HG02885 (cell line): Measurements from ENCODE around the gene KAT14.
"Not testable (repeated sequence)": the region's sequence is repeated elsewhere in the genome, so short reads cannot be mapped to it uniquely, and the experiment has no call there.

Experiments
- ATAC-seq: cut with Tn5 transposase; IDR thresholded peaks from one replicate; pipeline ENCODE4 v1.9.1; 2021; ENCODE audit warnings: mild to moderate bottlenecking; ENCODE audit not compliant: unreplicated experiment, poor library complexity

The KAT14 gene, protein sequence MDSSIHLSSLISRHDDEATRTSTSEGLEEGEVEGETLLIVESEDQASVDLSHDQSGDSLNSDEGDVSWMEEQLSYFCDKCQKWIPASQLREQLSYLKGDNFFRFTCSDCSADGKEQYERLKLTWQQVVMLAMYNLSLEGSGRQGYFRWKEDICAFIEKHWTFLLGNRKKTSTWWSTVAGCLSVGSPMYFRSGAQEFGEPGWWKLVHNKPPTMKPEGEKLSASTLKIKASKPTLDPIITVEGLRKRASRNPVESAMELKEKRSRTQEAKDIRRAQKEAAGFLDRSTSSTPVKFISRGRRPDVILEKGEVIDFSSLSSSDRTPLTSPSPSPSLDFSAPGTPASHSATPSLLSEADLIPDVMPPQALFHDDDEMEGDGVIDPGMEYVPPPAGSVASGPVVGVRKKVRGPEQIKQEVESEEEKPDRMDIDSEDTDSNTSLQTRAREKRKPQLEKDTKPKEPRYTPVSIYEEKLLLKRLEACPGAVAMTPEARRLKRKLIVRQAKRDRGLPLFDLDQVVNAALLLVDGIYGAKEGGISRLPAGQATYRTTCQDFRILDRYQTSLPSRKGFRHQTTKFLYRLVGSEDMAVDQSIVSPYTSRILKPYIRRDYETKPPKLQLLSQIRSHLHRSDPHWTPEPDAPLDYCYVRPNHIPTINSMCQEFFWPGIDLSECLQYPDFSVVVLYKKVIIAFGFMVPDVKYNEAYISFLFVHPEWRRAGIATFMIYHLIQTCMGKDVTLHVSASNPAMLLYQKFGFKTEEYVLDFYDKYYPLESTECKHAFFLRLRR

DNA sequence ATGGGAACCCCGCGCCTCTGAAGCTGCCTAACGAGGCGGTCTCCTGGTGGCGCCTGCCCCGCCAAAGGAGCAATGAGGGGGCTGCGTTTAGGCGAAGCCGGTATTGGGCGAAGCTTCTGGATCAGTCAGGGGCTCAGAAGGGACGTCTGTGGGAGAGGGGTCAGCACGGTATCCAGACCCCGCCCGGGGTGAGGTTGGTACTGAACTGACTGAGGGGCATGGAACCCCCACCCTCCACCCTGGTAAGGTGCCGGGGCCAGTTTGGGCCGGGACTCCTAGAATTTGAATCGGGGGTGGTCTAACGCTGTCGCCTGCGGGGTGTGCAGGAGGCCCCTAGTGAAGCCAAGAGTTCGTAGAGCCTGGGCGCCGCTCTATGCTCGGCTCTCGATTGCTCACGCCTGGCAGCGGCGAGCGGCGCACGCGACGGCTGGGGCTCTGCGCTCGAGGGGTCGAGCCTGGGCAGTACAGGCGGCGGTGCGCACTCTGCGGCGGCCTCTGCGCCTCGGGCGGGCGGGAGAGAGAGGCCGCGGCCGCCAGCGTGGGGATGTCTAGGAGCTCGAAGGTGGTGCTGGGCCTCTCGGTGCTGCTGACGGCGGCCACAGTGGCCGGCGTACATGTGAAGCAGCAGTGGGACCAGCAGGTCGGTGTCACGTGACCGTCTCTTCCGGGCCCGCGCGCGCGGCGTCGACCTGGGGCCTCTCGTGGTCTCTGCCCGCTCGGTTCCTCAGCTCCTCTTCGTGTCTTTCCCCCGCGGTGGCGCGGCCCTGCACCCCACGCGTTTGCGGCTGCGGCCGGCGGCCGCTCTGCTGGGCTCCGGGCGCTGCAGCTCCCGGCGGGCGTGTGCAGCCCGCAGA, at the start of gene KAT14, which contains the start of gene PET117:
Gene KAT14, plus strand, starts transcription at position 452 of the 854 bp plus-strand sequence. CDS start 4,798 bp downstream, outside the sequence.
Gene PET117, plus strand, starts transcription at position 452 of the 854 bp plus-strand sequence. Its CDS starts 93 bp downstream, at position 545.
- ATAC-seq: peak; percentile 85

- ATAC-seq: not testable (repeated sequence)
These were observed 49.4 kb upstream of the KAT14 start for GRCh38 chr20:18088298-18088697.

- ATAC-seq: not testable (repeated sequence)
These were observed 48.8 kb upstream of the KAT14 start for GRCh38 chr20:18088841-18089240.

DNA sequence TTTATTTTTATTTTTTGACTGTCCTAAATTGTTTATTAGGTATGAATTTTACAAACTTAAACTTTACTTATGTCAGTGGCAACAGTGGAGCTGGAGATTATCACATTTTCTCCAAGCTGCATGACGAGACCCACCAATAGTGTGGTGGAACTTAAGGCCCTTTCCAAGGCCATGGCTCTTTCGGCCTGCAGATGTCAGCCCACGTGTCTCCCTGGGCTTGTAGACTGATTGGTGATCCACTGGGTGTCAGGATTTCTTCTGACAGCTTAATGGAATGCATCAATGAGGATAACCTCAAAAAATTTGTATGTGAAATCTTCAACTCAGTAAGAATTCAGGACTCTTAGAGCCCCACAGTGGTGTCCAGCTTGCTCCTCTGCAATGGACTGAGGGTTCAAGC, 47.6 kb upstream of the KAT14 start:
- ATAC-seq: no peak

DNA sequence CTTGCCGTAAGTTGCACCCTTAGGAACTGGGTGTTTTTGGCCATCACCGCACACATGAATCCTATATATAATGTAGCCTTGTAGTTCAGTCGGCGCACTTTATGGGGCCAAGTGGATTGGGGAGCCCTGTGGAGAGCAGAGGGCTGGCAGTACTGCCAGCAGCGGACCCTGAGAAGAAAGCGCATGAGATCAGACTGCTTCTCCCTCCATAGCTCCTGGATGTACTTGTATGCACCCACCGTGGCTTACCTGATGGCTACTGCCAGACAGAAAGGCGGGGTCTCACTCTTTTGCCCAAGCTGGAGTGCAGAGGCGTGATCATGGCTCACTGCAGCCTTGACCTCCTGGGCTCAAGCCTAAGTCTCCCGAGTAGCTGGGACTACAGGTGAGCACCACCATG, 47.2 kb upstream of the KAT14 start:
- no peak for ATAC-seq

DNA sequence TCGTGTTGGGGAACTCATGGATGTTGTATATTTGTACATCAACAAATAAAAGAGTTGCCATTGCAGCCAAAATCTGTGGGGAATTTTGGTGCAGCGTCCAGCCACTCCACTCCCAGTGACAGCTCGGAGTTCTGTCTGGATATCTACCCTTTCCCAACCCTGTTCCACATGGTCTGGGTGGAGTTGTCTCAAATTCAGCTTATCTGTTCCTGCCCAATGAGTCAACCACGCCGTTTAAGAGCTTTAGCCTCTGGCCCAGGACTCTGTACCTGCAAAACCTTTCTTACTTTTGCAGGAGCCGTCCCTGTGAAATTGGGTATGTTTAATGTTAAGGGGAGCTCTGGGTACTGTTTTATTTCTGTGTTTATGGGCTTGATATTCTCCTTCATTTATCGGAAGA, 46.0 kb upstream of the KAT14 start:
- ATAC-seq: no peak

DNA sequence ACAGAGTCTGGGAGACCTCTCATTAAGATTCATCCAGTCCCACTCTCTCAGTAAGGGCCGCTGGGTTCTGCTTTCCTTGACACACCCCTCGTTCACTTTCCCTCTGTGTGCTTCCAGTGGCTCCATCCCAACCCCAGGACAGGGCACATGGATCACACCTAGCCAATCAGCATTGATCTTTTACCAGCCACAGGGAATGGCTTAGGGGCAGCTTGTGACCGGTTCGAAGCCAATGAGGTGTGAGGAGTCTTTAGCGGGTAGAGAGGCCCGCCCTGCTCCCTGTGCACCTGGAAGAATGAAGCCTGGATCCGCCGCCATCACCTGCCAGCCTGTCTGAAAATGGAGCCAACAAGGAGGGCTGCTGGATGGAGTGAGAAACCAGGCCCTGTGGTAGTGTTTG, 44.8 kb upstream of the KAT14 start:
- no peak for ATAC-seq

- ATAC-seq: no peak
These were observed 44.3 kb upstream of the KAT14 start for GRCh38 chr20:18093388-18093787.

GRCh38 chr20:18094191-18094590, 43.5 kb upstream of the KAT14 start:
- ATAC-seq: no peak

GRCh38 chr20:18100569-18100968, 37.1 kb upstream of the KAT14 start:
- not testable (repeated sequence) for ATAC-seq

GRCh38 chr20:18101125-18101810, 36.4 kb upstream of the KAT14 start:
- no peak for ATAC-seq

- ATAC-seq: no peak
These were observed 34.2 kb upstream of the KAT14 start for GRCh38 chr20:18103497-18103896.

- no peak for ATAC-seq
These were observed 29.3 kb upstream of the KAT14 start for GRCh38 chr20:18108326-18108725.

DNA sequence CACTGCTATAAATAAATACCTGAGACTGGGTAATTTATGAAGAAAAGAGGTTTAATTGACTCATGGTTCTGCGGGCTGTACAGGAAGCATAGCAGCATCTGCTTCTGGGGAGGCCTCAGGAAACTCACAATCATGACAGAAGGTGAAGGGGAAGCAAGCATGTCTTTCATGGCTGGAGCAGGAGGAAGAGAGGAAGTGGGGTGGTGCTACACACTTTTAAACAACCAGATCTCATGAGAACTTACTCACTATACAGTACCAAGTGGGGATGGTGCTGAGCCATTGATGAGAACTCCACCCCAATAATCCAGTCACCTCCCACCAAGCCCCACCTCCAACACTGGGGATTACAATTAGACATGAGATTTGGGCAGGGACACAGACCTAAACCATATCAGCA, 9.1 kb upstream of the KAT14 start:
- not testable (repeated sequence) for ATAC-seq

DNA sequence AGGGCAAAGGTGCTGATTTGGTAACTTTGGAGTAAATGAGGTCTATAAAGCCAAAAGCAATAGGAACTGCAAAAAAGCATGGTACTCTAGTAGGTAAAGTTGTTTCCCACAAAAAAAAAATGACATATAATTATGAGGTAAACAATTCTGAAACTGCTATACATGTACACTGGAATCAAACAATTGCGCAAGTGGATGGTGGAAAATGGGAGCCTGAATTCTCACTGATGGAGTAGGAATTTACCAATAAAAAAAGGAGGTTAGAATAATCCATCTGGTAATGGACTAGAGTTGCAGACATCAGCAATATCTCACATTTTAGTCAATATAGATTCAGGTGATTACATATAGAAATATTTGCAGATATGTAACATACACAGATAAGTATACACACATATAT, 5.0 kb upstream of the KAT14 start:
- no peak for ATAC-seq

- no peak for ATAC-seq
These were observed 3.7 kb upstream of the KAT14 start for GRCh38 chr20:18133962-18134361.

GRCh38 chr20:18138266-18138582, 561 bp downstream of the KAT14 start:
- no peak for ATAC-seq

DNA sequence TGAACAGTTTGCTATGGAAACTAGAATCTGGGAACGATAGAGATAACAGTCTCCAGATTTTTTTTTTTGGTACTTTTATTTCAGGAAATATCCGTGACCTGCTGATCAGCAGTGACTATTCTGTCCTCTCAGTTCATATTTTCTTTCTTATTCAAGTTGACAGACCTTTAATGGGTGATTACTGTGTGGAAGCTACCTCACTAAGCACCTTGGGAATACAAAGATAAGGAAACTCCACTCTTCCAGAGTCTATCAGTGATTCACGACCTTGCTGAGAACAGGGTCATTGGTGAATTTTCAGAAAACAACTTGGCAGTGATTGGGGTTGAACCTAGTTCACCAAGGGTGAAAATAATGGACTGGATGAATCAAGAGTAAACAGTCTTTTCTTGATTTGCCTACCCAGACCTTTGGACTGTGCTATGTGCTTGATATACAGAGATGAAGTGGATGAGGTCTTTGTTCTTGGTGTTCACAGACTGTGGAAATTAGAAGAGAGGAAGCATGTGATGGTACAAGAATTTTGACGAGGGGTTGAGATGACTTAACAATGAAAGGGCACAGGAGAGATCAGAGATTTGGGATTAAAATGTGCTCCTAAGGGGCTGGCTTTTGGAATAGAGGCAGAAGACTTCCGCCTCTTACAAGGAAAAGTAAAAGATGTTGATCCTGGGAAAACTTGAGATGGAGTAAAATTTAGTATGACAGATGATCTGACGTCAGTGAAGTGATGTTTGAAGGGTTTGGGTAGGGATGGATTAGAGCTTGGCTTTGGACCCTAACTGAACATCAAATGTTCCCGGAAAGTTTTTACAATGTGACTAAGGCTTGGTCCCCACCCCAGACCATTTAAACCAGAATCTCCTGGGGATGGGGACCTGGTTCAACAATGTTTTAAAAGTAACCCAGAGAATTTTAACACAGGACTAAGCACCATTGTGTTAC, 1.2 kb downstream of the KAT14 start:
- no peak for ATAC-seq

GRCh38 chr20:18139832-18140231, 2.2 kb downstream of the KAT14 start:
- no peak for ATAC-seq
